ENCODE measurements around the gene NPTN.
A peak's percentile ranks its signal among the peaks of the same experiment; 100 is the strongest.
"Not testable (repeated sequence)": the region's sequence is repeated elsewhere in the genome, so short reads cannot be mapped to it uniquely, and the experiment has no call there.

NPTN gene

GRCh38 chr15:73573572-73573971 is 59.6 kb downstream of the NPTN start:
- peak overlapping the region in 1 of 2 donors; percentile 66 for H3K27ac Mint-ChIP-seq
- no peak overlapping the region for H3K4me3 Mint-ChIP-seq
- no peaks in the 10 kb centered on the region for H3K27me3 Mint-ChIP-seq
- no peaks in the 10 kb centered on the region for H3K9me3 Mint-ChIP-seq
- H3K4me1 Mint-ChIP-seq, result peaks cover 6% of the 10 kb centered on the region
- no peak for DNase-seq
- no peak for ATAC-seq

- no peak for ATAC-seq
- DNase-seq, result no peak
- no peaks in the 10 kb centered on the region for H3K27me3 Mint-ChIP-seq
- peaks cover 6% of the 10 kb centered on the region for H3K4me1 Mint-ChIP-seq
- H3K9me3 Mint-ChIP-seq, result no peaks in the 10 kb centered on the region
- H3K27ac Mint-ChIP-seq, result no peak overlapping the region
- no peak overlapping the region for H3K4me3 Mint-ChIP-seq
Observed at GRCh38 chr15:73573037-73573436, 60.2 kb downstream of the NPTN start.

DNA sequence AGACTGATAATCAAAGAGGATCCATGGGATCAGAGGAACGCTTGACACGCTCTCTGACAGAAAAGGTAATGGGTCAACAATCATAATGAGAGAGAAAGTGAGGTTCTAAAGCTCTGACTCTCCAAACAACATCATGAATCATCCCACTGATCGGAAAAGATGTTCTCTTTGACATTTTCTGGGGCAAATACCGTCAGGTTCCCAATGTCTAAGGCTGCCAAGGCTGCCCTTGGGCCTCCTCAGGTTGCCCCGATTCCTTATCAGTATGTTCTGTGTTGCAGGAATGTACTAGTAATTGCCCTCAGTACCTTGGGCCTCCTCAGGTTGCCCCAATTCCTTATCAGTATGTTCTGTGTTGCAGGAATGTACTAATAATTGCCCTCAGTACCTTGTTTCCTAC is 60.9 kb downstream of the NPTN start:
- Mint-ChIP-seq H3K27me3 (no peaks in the 10 kb centered on the region), H3K4me1 (peaks cover 6% of the 10 kb centered on the region), H3K4me3 (no peak overlapping the region), H3K27ac (peak overlapping the region in 1 of 2 donors; percentile 22), H3K9me3 (no peaks in the 10 kb centered on the region)
- ATAC-seq (no peak), DNase-seq (no peak)

DNA sequence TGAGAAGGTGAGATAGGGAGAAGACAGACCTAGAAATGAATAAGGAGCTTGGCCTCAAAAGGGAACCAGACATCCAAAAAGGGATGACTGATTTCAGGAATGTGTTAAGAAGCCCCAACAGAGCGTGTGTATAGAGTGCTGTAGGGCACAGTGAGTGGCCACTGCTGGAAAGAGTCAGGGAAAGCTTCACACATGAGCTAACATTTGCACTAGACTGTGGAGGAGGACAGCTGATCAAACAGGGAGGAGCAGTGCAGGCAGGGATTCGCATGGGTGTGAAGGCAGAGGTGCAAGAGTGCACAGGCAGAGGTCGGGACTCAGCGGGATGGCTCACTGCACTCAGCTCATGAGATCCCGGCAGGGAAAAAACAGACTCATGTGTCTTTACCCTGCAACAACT is 61.8 kb downstream of the NPTN start:
- DNase-seq (no peak), ATAC-seq (no peak)
- Mint-ChIP-seq H3K4me1 (peaks cover 6% of the 10 kb centered on the region), H3K27ac (no peak overlapping the region), H3K4me3 (no peak overlapping the region), H3K9me3 (no peaks in the 10 kb centered on the region), H3K27me3 (no peaks in the 10 kb centered on the region)

- no peak overlapping the region for H3K4me3 Mint-ChIP-seq
- H3K9me3 Mint-ChIP-seq, result no peaks in the 10 kb centered on the region
- H3K4me1 Mint-ChIP-seq, result peaks cover 6% of the 10 kb centered on the region
- ATAC-seq (no peak), DNase-seq (no peak)
- H3K27me3 Mint-ChIP-seq, result no peaks in the 10 kb centered on the region
- peak overlapping the region; percentile 4 to 34 for H3K27ac Mint-ChIP-seq
Observed at GRCh38 chr15:73570355-73571032, 62.7 kb downstream of the NPTN start.

- Mint-ChIP-seq H3K9me3 (no peaks in the 10 kb centered on the region), H3K4me3 (no peak overlapping the region), H3K27ac (no peak overlapping the region), H3K27me3 (no peaks in the 10 kb centered on the region), H3K4me1 (peaks cover 9% of the 10 kb centered on the region)
- ATAC-seq, result no peak
- DNase-seq, result no peak
Observed at GRCh38 chr15:73569361-73569760, 63.8 kb downstream of the NPTN start.

DNA sequence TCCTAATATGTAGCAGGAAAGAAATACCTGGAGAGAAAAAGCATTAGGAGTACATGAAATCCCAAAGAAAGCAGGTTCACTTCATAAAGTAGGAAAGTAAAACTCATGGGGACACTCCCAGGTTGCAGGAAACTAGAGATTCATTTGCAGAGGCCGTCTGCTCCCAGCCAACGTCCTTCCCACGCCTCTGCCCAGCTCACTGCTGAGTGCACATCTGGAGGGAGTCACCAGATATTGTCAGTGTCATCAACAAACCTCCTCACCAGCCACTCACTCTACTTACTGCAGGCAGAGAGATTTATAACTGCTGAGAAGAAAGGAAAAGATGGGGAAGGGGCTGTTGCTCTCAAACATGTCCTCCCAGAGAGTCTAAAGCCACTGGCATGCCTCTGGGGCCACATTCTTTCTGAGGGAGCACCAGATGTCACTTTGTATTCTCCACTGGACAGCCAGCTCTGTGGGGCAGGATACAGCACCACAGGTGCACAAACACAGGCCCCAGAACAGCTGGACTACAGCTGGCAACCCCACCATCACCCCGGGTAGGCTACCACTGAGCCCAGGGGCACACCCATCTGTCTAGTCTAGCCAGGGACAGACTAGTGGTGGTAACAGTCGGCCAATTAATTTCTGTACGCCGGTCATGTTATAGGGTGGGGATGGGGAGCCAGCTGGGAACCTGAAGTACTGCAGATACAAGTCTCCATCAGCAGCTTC is 64.5 kb downstream of the NPTN start:
- ATAC-seq, result no peak
- Mint-ChIP-seq H3K9me3 (no peaks in the 10 kb centered on the region), H3K27ac (peak overlapping the region in 1 of 2 donors; percentile 36), H3K4me1 (peaks cover 12% of the 10 kb centered on the region), H3K4me3 (no peak overlapping the region), H3K27me3 (no peaks in the 10 kb centered on the region)
- no peak for DNase-seq

GRCh38 chr15:73567020-73567419 is 66.2 kb downstream of the NPTN start:
- ATAC-seq, result no peak
- peaks cover 12% of the 10 kb centered on the region for H3K4me1 Mint-ChIP-seq
- no peak for DNase-seq
- H3K4me3 Mint-ChIP-seq, result no peak overlapping the region
- H3K27ac Mint-ChIP-seq, result no peak overlapping the region
- H3K27me3 Mint-ChIP-seq, result no peaks in the 10 kb centered on the region
- no peaks in the 10 kb centered on the region for H3K9me3 Mint-ChIP-seq

DNA sequence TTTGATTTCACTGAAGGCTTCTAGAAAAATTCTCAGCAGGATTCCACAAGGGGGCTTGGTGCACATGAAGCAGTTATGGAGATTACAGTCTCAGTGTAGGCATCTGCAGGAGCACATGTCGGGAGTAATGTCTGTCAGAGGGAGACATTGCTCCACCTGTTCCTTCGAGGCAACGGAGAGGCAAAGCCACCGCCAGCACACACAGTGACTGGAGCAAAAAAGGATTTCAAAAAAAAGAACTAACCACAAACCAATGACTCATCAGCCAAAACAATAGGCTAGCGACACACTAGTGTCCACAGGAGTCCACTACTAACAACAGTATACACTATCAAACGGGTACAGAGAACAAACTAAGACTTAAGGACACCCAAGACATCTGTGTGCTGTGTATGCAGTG is 68.9 kb downstream of the NPTN start:
- Mint-ChIP-seq H3K27ac (no peak overlapping the region), H3K9me3 (no peaks in the 10 kb centered on the region), H3K4me1 (peaks cover 6% of the 10 kb centered on the region), H3K27me3 (no peaks in the 10 kb centered on the region), H3K4me3 (no peak overlapping the region)
- ATAC-seq (no peak), DNase-seq (no peak)

- Mint-ChIP-seq H3K27me3 (no peaks in the 10 kb centered on the region), H3K9me3 (no peaks in the 10 kb centered on the region), H3K4me3 (no peak overlapping the region), H3K27ac (no peak overlapping the region), H3K4me1 (peaks cover 6% of the 10 kb centered on the region)
- peak in 1 of 2 donors; percentile 10 for DNase-seq
- peak; percentile 74 for ATAC-seq
Observed at GRCh38 chr15:73560501-73561117, 72.6 kb downstream of the NPTN start.

DNA sequence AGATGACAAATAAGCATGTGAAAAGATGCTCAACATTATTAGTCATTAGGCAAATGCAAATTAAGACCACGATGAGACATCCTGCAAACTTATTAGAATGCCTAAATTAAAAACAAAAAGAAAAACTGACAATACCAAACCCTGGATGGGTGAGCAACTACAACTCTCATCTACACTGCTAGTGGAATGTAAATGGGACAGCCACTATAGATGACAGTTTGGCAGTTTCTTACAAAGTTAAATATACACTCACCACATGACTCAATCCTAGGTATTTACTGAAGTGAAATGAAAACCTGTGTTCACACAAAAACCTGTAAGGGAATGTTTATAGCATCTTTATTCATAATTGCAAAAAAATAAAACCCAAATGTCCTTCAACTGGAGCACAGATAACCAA is 74.7 kb downstream of the NPTN start:
- H3K4me3 Mint-ChIP-seq, result no peak overlapping the region
- H3K4me1 Mint-ChIP-seq, result no peaks in the 10 kb centered on the region
- H3K27ac Mint-ChIP-seq, result no peak overlapping the region
- no peak for ATAC-seq
- no peak for DNase-seq
- H3K9me3 Mint-ChIP-seq, result no peaks in the 10 kb centered on the region
- no peaks in the 10 kb centered on the region for H3K27me3 Mint-ChIP-seq

DNA sequence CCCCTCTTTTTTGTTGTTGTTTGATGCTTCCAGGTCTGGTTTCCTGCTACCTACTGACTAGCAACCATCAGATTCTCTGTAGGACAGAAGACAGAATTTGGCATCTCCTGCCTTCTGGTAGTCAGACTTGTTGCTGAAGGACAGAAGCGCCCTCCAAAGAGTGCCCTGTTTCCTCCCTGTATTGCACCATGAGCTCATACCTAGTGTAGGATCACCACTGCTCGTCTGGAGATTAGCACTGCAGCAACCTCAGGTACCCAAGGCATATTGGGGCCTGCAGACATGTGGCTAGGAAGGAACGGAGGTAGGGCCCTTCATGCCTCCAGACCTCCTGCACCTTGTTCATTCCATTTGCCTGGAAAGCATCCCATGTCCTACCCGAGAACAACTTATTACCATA is 78.1 kb downstream of the NPTN start:
- ATAC-seq (no peak), DNase-seq (no peak)
- Mint-ChIP-seq H3K27ac (no peak overlapping the region), H3K4me3 (no peak overlapping the region), H3K9me3 (no peaks in the 10 kb centered on the region), H3K4me1 (no peaks in the 10 kb centered on the region), H3K27me3 (no peaks in the 10 kb centered on the region)

DNA sequence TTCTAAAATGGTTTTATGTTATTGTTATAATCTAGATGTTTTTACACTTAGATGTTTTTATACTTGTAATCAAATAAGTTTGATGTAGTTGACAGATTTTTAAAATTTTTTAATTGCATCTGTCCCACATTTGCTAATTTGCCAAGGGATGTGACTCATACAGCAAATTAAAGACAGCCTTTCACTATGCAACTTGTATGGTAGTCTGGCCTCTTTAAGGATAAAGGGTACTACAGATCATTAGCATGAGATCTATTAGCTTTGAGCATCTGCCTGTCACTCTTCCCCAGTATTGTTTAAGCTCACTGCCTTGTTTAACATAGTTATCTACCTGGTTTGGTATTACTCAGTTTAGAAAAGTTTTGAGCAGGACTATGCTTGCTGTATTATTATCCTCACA is 83.0 kb downstream of the NPTN start:
- no peak for ATAC-seq
- Mint-ChIP-seq H3K27ac (no peak overlapping the region), H3K9me3 (no peaks in the 10 kb centered on the region), H3K27me3 (no peaks in the 10 kb centered on the region), H3K4me3 (no peak overlapping the region), H3K4me1 (no peaks in the 10 kb centered on the region)
- DNase-seq, result no peak

DNA sequence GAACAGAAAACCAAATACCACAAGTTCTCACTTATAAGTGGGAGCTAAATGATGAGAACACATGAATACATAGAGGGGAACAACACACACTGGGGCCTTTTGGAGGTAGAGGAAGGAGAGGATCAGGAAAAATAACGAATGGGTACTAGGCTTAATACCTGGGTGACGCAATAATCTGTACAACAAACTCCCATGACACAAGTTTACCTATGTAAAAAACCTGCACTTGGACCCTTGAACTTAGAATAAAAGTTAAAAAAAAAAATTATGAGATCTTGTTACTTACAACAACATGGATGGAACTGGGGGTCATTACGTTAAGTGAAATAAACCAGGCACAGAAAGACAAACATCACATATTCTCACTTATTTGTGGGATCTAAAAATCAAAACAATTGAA is 84.3 kb downstream of the NPTN start:
- H3K4me3 Mint-ChIP-seq, H3K9me3 Mint-ChIP-seq, H3K27ac Mint-ChIP-seq, H3K4me1 Mint-ChIP-seq, ATAC-seq, DNase-seq, H3K27me3 Mint-ChIP-seq: not testable (repeated sequence)

GRCh38 chr15:73541479-73541878 is 91.7 kb downstream of the NPTN start:
- no peak for ATAC-seq
- no peaks in the 10 kb centered on the region for H3K9me3 Mint-ChIP-seq
- H3K27me3 Mint-ChIP-seq, result no peaks in the 10 kb centered on the region
- H3K4me3 Mint-ChIP-seq, result no peak overlapping the region
- no peak overlapping the region for H3K27ac Mint-ChIP-seq
- no peaks in the 10 kb centered on the region for H3K4me1 Mint-ChIP-seq
- no peak for DNase-seq

GRCh38 chr15:73540161-73540560 is 93.0 kb downstream of the NPTN start:
- Mint-ChIP-seq H3K9me3 (no peaks in the 10 kb centered on the region), H3K27me3 (no peaks in the 10 kb centered on the region), H3K4me1 (no peaks in the 10 kb centered on the region), H3K4me3 (no peak overlapping the region), H3K27ac (no peak overlapping the region)
- ATAC-seq (no peak), DNase-seq (no peak)

Data from stimulated activated naive CD8-positive, alpha-beta T cell treated with anti-CD3 and anti-CD28 coated beads, Interleukin-15, amount 100 ng/mL, for 72 hours (primary cell).